Measurements from ENCODE around the gene AHSA1.

DNA sequence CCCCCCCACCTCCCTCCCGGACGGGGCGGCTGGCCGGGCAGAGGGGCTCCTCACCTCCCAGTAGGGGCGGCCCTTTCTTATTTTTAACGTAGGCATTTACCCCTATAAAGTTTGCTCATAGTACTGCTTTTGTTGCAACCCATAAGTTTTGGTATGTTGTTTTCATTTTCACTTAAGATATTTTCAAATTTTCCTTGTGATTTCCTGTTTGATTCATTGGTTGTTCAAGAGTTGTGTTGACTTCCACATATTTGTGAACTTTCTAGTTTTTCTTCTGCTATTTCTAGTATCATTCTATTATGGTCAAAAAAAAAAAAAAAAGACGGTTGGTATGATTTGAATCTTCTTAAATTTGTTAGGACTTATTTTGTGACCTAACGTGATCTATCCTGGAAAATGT, 41.1 kb upstream of the AHSA1 start:
- TF ChIP-seq, protein P1, sequence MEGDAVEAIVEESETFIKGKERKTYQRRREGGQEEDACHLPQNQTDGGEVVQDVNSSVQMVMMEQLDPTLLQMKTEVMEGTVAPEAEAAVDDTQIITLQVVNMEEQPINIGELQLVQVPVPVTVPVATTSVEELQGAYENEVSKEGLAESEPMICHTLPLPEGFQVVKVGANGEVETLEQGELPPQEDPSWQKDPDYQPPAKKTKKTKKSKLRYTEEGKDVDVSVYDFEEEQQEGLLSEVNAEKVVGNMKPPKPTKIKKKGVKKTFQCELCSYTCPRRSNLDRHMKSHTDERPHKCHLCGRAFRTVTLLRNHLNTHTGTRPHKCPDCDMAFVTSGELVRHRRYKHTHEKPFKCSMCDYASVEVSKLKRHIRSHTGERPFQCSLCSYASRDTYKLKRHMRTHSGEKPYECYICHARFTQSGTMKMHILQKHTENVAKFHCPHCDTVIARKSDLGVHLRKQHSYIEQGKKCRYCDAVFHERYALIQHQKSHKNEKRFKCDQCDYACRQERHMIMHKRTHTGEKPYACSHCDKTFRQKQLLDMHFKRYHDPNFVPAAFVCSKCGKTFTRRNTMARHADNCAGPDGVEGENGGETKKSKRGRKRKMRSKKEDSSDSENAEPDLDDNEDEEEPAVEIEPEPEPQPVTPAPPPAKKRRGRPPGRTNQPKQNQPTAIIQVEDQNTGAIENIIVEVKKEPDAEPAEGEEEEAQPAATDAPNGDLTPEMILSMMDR (IDR thresholded peaks at IDR 0.05) = no peak
- no peak for TF ChIP-seq POLR2A (IDR thresholded peaks at IDR 0.05)

All from thyroid gland (tissue), 4 donors.